Measurements from ENCODE around the gene TBX10.
A peak's percentile ranks its signal among the peaks of the same experiment; 100 is the strongest.
"Not testable (repeated sequence)": the region's sequence is repeated elsewhere in the genome, so short reads cannot be mapped to it uniquely, and the experiment has no call there.

TBX10 gene

DNA sequence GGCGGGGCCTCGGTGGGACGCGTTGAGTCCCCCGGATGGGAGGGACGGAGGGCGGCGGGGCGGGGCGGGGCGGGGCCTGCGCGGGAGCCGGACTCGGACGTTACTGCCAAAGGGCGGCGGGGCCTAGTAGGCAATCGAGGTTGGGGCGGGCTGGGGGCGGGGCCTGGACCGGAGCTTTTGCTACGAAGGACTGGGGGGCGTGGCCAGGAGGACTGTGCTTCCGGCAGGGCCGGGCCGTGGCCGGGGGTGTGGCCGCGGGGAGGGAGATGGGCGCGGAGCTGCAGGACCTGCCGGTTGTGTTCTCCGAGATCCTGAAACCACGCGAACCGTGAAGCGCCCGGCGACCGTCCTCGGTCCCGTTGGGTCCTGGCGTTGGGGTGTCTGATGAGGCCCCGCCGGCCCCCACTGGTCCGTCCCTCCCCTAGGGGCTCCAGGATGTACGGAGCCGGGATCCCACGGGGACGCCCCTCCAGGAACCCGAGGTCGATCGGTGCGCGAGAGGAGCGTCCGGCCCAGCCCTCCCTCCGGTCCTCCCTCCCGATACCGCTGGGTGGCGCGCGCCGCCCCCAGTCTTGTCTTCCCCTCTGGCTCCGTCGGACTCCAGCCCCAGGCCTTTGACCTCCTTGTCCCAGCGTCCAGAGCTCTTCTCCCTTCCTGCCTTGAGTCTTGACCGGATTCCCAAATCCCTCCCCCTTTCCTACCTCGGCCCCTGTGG is 9.2 kb downstream of the TBX10 start:
- DNase-seq = peak; percentile 93

DNA sequence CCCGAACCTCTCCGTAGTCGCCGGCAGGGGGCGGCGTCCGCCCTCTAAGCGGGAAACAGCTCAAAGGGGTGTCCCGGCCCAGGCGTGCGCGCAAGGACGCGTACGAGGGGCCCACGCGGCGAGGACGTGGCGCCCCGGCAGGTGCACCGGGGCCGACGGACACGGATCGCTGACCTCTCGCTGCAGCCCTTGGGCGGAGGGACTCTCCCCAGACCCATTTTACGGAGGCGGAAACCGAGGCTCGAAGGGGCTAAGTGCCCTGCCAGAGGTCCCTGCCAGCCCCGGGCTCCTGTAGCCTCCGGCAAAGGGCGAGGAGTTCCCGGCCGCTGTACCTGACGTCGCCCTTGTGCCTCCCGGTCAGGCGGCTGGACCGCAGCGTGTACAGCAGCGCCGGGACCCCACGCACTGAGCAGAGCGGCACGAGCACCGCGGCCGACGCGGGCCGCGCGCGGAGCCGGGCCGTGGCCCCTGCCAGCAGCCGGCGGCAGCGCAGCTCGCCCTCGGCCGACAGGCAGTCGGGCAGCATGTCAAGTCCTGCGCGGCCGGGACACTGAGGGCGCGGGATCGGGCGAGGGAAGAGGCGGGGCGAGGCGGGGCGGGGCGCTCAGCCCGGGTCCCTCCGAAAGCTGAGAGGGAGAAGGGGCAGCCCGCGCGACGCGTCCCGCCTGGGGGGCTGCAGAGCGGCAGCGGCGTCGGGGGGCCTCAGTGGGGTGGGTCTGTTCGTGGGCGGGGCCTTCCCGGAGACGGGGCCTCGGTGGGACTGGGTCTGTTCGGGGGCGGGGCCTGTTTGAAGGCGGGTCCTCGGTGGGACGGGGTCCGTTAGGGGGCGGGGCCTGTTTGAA is 10.0 kb downstream of the TBX10 start, which contains the start of gene NUDT8:
Gene NUDT8, minus strand, starts transcription at position 552 of the 842 bp plus-strand sequence. Its CDS starts 26 bp downstream, at position 526.
- DNase-seq = peak; percentile 59

DNA sequence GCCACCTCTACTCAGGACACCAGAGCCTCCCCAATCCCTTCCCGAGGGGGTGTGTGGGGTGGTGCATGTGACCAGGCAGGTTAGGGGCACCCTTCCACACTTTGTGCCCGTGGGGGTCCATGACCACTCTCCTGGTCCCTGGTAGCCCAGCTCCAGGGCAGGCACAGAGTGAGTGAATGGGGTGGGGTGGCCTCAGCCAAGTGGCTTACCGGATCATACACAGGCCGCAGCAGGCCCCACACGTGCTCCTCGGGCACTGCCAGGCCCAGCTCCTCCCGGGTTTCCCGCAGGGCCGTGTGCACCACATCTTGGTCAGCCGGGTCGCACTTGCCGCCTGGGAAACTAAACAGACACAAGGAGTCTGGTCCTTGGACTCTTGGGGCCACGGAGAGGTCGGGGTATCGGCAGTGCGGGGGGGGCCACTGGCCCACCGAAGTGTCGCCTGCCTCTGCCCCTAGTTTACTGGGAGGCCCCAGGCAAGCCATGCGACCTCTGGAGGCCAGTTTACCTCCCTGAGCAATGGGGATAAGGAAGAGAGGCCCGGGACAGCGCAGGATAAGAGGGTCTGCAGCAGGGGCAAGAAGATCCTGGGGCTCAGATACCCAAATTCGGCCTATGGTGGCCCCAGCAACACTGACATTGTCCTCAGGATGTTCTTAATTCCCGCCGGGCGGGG is 10.7 kb downstream of the TBX10 start:
- DNase-seq = no peak

DNA sequence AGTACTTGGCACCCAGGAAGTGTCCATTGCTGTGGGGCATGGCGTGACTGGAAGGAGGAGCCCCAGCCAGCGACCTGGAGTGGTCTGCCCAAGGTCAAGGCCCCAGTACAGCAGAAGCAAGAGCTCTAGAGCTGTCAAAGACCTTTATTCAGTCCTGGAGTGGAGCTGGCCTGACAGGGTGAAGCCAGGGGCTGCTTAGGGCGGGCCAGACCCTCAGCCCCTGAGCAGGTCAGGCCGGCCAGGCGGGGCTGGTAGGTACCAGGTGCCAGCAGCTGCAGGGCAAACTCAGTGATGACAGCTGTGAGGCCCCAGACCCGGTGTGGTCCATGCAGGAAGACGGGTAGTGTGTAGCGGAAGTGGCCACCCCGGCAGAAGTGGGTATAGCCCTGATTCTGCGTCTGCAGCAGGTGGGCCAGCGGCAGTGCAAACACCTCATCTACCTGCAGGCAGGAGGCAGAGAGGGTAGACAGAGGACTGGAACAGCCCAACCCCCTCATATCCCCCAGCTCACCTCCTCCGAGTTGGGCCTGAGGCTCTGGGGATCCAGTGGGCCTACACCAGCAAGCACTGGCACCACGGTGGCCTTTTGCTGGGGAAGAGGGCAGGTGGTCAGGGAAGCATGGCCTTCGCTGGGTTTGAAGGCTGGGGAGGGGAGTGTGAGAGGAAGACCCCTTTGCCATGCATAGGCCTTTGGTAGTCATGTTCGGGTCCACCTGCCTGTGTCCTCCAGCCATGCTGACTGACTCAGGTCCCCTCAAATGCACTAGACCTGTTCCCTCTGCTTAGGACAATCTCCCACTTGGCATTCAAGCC is 11.5 kb downstream of the TBX10 start:
- DNase-seq = no peak

DNA sequence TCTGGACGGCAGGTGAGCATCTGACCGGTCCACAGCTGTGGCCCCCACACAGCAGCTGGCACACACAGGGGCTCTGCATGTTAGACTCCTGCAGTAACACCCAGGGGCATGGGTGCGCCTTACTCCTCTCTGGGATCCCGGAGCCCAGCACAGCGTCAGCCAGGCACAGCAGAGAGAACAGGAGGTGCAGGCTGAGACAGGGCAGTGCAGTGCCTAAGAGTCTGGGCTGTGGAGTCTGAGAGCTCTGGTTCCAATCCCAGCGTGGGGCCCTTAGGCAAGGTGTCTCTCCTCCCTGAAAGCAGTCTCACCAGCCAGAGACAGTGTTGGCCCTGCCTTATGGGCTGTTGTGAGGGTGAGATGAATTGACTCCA is 12.1 kb downstream of the TBX10 start:
- no peak for DNase-seq

DNA sequence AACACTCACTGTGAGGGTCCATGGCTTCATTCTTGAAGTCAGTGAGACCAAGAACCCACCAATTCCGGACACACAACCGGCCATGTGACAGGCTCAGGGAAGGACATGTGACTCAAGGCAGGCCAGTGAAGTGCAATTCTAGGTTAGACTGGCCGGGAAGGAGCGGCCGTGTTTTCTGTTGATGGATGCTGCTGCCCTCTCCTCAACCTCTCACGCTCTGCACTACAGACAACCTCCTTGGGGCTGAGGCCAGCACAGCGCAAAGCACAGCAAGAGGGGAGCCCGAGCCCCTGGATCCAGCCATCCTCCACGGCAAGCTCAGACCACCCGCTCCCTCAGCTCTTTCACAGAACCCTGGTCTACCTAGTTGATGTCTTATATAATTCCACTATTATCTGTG is 12.6 kb downstream of the TBX10 start:
- DNase-seq = no peak

DNA sequence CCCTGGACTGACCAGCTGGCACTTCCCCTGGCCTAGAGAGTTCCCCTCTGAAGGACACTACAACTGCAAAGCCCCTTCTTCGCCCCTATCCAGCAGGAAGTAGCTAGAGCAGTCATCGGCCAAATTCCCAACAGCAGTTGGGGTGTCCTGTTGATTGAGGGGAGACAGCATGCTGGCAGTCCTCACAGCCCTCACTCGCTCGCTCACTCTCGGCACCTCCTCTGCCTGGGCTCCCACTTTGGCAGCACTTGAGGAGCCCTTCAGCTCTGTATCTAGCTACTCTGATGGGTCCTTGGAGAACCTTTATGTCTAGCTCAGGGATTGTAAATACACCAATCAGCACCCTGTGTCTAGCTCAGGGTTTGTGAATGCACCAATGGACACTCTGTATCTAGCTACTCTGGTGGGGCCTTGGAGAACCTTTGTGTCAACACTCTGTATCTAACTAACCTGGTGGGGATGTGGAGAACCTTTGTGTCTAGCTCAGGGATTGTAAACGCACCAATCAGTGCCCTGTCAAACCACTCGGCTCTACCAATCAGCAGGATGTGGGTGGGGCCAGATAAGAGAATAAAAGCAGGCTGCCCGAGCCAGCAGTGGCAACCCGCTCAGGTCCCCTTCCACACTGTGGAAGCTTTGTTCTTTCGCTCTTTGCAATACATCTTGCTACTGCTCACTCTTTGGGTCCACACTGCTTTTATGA is 13.3 kb downstream of the TBX10 start:
- not testable (repeated sequence) for DNase-seq

DNA sequence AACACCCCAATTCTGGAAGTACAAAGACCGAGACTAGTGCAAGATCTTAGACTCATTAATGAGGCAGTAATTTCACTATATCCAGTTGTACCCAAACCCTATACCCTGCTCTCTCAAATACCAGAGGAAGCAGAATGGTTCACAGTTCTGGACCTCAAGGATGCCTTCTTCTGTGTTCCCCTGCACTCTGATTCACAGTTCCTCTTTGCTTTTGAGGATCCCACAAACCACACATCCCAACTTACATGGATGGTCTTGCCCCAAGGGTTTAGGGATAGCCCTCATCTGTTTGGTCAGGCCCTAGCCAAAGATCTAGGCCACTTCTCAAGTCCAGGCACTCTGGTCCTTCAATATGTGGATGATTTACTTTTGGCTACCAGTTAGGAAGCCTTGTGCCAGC is 15.8 kb downstream of the TBX10 start:
- DNase-seq = not testable (repeated sequence)

DNA sequence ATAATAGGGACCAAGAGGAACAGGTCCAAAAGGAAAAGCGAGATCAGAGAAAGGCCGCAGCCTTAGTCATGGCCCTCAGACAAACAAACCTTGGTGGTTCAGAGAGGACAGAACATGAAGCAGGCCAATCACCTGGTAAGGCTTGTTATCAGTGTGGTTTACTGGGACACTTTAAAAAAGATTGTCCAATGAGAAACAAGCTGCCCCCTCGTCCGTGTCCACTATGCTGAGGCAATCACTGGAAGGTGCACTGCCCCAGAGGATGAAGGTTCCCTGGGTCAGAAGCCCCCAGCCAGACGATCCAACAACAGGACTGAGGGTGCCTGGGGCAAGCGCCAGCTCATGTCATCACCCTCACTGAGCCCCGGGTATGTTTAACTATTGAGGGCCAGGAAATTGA is 16.7 kb downstream of the TBX10 start:
- DNase-seq = not testable (repeated sequence)

DNA sequence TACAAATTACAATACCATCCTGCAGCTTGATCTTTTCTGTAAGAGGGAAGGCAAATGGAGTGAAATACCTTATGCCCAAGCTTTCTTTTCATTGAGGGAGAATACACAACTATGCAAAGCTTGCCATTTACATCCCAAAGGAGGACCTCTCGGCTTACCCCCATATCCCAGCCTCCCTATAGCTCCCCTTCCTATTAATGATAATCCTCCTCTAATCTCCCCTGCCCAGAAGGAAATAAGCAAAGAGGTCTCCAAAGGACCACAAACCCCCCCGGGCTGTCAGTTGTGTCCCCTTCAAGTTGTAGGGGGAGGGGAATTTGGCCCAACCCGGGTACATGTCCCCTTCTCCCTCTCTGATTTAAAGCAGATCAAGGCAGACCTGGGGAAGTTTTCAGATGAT is 17.6 kb downstream of the TBX10 start:
- DNase-seq = not testable (repeated sequence)

DNA sequence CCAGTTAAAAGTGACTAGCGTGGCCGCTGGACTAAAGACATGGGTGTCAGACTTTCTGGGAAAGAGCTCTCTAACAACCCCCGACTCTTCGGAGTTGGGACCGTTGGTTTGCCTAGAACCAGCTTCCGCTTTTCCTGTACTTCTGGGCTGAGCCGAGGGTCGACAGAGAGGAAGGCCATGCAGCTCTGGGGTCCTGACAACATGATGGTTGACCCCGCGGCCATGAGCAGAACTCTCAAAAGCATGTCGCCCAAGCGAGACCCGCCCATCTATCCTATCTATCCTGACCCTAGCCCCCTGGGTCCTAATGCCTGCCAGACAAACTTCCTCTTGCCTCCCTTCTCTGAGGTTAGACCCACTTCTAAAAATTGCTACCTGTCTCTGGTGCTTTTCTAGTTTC is 18.9 kb downstream of the TBX10 start:
- peak; percentile 45 for DNase-seq

DNA sequence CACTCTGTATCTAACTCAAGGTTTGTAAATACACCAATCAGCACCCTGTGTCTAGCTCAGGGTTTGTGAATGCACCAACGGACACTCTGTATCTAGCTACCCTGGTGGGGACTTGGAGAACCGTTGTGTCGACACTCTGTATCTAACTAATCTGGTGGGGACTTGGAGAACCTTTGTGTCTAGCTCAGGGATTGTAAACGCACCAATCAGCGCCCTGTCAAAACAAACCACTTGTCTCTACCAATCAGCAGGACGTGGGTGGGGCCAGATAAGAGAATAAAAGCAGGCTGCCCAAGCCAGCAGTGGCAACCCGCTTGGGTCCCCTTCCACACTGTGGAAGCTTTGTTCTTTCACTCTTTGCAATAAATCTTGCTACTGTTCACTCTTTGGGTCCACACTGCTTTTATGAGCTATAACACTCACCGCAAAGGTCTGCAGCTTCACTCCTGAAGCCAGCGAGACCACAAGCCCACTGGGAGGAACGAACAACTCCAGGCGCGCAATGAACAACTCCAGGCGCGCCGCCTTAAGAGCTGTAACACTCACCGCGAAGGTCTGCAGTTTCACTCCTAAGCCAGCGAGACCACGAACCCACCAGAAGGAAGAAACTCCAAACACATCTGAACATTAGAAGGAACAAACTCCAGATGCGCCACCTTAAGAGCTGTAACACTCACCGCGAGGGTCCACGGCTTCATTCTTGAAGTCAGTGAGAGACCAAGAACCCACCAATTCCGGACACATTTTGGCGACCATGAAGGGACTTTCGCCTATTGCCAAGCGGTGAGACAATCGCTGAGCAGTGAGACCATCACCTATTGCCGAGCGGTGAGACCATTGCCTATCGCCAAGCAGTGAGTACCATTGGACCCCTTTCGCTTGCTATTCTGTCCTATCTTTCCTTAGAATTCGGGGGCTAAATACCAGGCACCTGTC is 19.6 kb downstream of the TBX10 start:
- peak; percentile 7 for DNase-seq

DNA sequence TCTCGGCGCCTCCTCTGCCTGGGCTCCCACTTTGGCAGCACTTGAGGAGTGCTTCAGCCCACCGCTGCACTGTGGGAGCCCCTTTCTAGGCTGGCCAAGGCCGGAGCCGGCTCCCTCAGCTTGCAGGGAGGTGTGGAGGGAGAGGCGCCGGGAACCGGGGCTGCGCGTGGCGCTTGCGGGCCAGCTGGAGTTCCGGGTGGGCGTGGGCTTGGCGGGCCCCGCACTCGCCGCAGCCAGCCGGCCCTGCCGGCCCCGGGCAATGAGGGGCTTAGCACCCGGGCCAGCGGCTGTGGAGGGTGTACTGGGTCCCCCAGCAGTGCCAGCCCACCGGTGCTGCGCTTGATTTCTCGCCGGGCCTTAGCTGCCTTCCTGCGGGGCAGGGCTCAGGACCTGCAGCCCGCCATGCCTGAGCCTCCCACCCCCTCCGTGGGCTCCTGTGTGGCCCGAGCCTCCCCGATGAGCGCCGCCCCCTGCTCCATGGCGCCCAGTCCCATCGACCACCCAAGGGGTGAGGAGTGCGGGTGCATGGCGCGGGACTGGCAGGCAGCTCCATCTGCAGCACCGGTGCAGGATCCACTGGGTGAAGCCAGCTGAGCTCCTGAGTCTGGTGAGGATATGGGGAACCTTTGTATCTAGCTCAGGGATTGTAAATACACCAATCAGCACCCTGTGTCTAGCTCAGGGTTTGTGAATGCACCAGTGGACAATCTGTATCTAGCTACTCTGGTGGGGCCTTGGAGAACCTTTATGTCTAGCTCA is 20.5 kb downstream of the TBX10 start:
- not testable (repeated sequence) for DNase-seq

DNA sequence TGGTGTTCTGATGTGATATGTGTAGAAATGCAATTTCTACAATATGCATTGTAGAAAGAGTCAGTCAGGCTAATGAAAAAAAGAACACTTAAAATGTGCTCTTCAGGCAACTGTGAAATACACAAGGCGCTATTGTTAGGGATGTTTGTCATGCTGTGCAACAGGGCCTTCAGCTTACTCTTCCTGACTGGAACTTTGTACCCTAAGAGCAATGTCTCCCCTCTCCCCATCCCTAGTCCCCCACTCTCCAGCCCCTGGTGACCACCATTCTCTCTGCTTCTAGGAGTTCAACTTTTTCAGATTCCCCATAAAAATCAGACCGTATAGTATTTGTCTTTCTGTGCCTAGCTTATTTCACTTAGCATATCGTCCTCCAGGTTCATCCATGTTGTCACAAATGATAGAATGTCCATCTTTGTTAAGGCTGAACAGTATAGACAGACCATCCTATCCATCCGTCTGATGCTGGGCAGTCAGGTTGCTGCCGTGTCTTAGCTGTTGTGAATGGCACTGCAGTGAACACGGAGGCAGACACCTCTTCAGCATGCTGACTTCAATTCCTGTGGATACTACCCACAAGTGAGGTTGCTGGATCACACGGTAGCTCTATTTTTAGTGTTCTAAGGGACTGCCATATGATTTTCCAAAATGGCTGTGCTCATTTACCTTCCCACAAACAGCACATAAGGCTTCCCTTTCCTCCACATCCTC is 22.2 kb downstream of the TBX10 start:
- no peak for DNase-seq

DNA sequence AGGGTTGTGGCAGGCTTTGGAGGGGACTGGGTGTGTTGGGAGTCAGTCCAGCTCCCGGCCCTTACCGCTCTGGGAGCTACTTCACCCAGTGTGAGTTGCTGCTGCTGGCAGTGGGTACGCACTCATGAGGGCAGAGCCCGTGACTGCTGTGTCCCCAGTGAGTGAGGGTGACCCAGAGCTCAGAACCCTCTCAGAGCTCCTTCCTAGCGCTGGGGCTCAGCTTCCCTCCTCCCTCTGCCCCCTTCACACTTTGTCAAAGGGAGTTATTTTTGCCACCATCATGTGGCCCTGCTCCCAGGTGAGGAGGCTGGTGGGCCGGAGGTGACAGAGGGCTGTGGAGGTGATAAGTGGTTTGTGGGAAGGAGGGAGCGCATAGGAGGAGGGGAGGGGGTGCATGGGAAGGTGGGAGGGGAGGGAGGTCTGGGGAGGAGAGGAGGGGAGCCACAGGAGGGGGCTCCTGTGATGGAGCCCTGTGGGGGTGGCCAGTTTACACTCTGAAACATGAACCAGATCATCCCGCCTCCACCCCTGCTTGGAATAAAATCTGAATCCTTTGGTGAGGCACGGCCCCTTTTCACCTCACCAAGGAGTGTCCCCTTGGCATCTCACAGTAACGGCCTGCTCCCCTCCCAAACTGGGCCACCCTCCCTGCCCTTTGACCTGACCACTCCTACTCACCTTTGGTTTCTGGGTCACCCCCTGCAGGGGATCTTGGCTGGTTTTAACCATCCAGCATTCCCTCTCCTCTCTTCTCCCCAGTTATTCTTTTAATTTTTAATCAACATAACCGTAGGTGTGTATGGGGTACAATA is 22.9 kb downstream of the TBX10 start:
- no peak for DNase-seq

DNA sequence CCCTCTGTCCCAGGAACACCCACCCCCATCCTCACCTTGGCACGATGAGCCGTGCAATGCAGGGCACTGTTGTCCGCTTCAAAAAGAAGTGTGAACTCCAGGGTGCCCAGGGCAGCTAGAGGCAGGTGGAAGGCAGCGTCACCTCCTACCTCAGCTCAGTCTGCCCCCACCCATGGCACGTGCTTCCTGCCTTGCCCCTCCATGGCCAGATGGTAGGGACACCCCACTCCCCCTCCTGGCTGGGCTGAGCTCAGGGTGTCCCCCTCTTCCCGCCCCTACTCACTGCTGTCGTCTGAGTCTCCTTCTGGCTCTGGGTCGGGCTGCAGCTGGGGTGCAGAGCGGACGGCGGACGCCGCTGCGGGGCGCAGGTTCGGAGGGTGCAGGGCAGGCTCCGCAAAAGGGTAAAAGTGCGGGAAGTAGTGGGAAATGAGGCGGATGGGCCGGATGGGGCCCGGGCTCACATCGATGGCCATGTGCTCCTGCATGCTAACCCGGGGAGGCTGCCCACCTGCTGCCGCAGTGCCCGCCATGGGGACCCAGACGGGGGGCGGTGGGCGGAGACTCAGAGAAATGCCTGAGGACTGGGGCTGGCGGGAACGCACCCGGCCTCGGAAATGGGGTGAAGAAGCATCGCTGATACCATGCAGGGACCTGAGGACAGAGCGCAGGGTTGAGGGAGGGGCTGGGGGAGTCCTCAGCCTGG is 23.7 kb downstream of the TBX10 start:
- no peak for DNase-seq

DNA sequence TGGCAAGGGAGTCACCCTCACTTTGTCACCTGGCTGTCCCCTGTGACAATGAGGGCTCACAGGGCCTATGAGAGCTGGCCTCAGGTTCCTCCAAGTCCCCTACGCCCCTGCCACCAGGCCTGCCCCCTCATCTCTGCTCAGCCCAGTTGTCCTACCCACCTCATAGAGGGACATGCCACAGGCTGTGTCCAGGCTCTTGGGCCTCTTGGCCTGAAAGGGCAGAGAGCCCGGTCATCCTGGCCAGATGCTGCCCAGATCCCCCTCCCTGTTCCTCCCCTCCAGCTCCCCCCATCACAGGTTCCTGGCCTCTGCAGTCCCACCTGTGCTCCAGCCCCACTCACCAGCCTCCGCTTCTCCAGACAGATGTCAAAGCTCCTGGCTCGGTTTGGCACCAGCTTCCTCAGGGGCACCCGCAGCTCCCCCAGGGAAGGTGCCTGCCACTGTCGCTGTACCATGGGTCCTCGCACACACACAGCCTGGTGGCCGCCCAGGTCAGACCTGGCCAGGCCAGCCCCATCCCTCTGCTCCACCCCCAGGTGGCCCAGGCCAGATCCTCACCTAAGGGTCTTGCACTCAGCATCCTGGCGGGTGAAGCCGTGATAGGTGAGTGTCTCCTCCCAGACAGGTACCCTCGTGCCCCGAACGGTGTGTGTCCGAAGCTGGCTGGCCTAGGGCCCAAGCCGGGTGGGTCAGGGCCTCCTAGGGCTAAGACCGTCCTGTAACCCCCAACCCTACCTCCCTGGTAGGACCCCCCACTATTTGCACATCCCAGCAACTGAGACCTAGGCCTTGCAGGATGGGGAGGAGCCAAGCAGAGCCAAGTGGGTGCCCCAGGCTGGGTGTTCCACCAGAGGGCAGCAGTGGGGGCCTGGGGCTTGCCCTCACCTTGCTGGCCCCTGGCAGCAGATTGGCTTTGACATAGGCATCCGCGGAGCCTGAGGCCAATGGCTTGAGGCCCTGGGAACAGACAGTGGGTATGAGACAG is 24.5 kb downstream of the TBX10 start:
- peak; percentile 5 for DNase-seq

All from NCI-H748 treated with DMSO at 0.1 percent for 48 hours (cell line).